Measurements from ENCODE around the gene OR3A2.

GRCh38 chr17:3385869-3386816 is at the start of gene OR3A2:
- TF ChIP-seq POLR2A (IDR thresholded peaks at IDR 0.05; ENCODE audit: low read depth, low read length) (no peak), POLR2AphosphoS5 (IDR thresholded peaks at IDR 0.05; ENCODE audit: low read depth, low read length) (no peak)

Measured in GM12892 (cell line).